HG03025 (cell line): ENCODE data around the gene PNMA8A.

Experiments used
- ATAC-seq: cut with Tn5 transposase; IDR thresholded peaks from one replicate; pipeline ENCODE4 v1.9.1; 2021; ENCODE audit warnings: mild to moderate bottlenecking, moderate library complexity; ENCODE audit not compliant: unreplicated experiment, low FRiP score

The PNMA8A gene

GRCh38 chr19:46471811-46472543 is 614 bp upstream of the PNMA8A start:
- no peak for ATAC-seq

- ATAC-seq = no peak
Observed at GRCh38 chr19:46470376-46470775, 987 bp downstream of the PNMA8A start.

GRCh38 chr19:46469541-46470185 is 1.7 kb downstream of the PNMA8A start:
- no peak for ATAC-seq

GRCh38 chr19:46466536-46467196 is 4.7 kb downstream of the PNMA8A start:
- no peak for ATAC-seq

- no peak for ATAC-seq
Observed at GRCh38 chr19:46463516-46463915, 7.8 kb downstream of the PNMA8A start.

GRCh38 chr19:46461537-46461936 is 9.8 kb downstream of the PNMA8A start:
- ATAC-seq = no peak

- ATAC-seq = no peak
Observed at GRCh38 chr19:46460981-46461380, 10.4 kb downstream of the PNMA8A start.

- no peak for ATAC-seq
Observed at GRCh38 chr19:46460055-46460454, 11.3 kb downstream of the PNMA8A start.

- ATAC-seq = no peak
Observed at GRCh38 chr19:46456930-46457329, 14.4 kb downstream of the PNMA8A start.

GRCh38 chr19:46454244-46454643 is 17.1 kb downstream of the PNMA8A start:
- ATAC-seq = no peak

GRCh38 chr19:46453661-46454060 is 17.7 kb downstream of the PNMA8A start:
- no peak for ATAC-seq

GRCh38 chr19:46452186-46452585 is 19.2 kb downstream of the PNMA8A start:
- ATAC-seq = no peak

GRCh38 chr19:46451352-46451751 is 20.0 kb downstream of the PNMA8A start:
- no peak for ATAC-seq

- no peak for ATAC-seq
Observed at GRCh38 chr19:46450737-46451136, 20.6 kb downstream of the PNMA8A start.

- ATAC-seq = no peak
Observed at GRCh38 chr19:46449228-46449627, 22.1 kb downstream of the PNMA8A start.

GRCh38 chr19:46448601-46449000 is 22.8 kb downstream of the PNMA8A start:
- ATAC-seq = no peak

- ATAC-seq = no peak
Observed at GRCh38 chr19:46447824-46448223, 23.5 kb downstream of the PNMA8A start.

- no peak for ATAC-seq
Observed at GRCh38 chr19:46447006-46447405, 24.4 kb downstream of the PNMA8A start.

- no peak for ATAC-seq
Observed at GRCh38 chr19:46446021-46446420, 25.3 kb downstream of the PNMA8A start.

GRCh38 chr19:46442808-46443450 is 28.4 kb downstream of the PNMA8A start:
- no peak for ATAC-seq

- ATAC-seq = no peak
Observed at GRCh38 chr19:46441866-46442265, 29.5 kb downstream of the PNMA8A start.
